ENCODE results near the gene HMGA1.
"Not testable (repeated sequence)": the region's sequence is repeated elsewhere in the genome, so short reads cannot be mapped to it uniquely, and the experiment has no call there.

HMGA1 gene

GRCh38 chr6:34260576-34261267 lies 24.0 kb downstream of the HMGA1 start:
- DNase-seq (ENCODE audit: low spot score): no peak

- not testable (repeated sequence) for DNase-seq (ENCODE audit: low spot score)
Measured at GRCh38 chr6:34263484-34263883, 26.8 kb downstream of the HMGA1 start.

- no peak for DNase-seq (ENCODE audit: low spot score)
Measured at GRCh38 chr6:34267746-34268145, 31.1 kb downstream of the HMGA1 start.

- not testable (repeated sequence) for DNase-seq (ENCODE audit: low spot score)
Measured at GRCh38 chr6:34269132-34269531, 32.5 kb downstream of the HMGA1 start.

GRCh38 chr6:34269658-34270341 lies 33.1 kb downstream of the HMGA1 start:
- not testable (repeated sequence) for DNase-seq (ENCODE audit: low spot score)

GRCh38 chr6:34272013-34272926 lies 35.6 kb downstream of the HMGA1 start:
- DNase-seq (ENCODE audit: low spot score): no peak

- DNase-seq (ENCODE audit: low spot score): no peak
Measured at GRCh38 chr6:34273242-34273805, 36.7 kb downstream of the HMGA1 start.

GRCh38 chr6:34274129-34274528 lies 37.5 kb downstream of the HMGA1 start:
- DNase-seq (ENCODE audit: low spot score): no peak

- DNase-seq (ENCODE audit: low spot score): no peak
Measured at GRCh38 chr6:34275128-34275804, 38.6 kb downstream of the HMGA1 start.

GRCh38 chr6:34276191-34276590 lies 39.5 kb downstream of the HMGA1 start:
- DNase-seq (ENCODE audit: low spot score): no peak

GRCh38 chr6:34276881-34277762 lies 40.4 kb downstream of the HMGA1 start:
- DNase-seq (ENCODE audit: low spot score): no peak

- DNase-seq (ENCODE audit: low spot score): no peak
Measured at GRCh38 chr6:34277763-34278112, 41.1 kb downstream of the HMGA1 start.

- DNase-seq (ENCODE audit: low spot score): no peak
Measured at GRCh38 chr6:34278833-34279232, 42.2 kb downstream of the HMGA1 start.

GRCh38 chr6:34280216-34280615 lies 43.5 kb downstream of the HMGA1 start:
- DNase-seq (ENCODE audit: low spot score): no peak

GRCh38 chr6:34281702-34282334 lies 45.1 kb downstream of the HMGA1 start:
- no peak for DNase-seq (ENCODE audit: low spot score)

- DNase-seq (ENCODE audit: low spot score): peak; percentile 66
Measured at GRCh38 chr6:34284563-34285447, 48.1 kb downstream of the HMGA1 start.

GRCh38 chr6:34285448-34286164 lies 48.9 kb downstream of the HMGA1 start:
- DNase-seq (ENCODE audit: low spot score): peak; percentile 88

GRCh38 chr6:34288581-34288980 lies 51.9 kb downstream of the HMGA1 start:
- no peak for DNase-seq (ENCODE audit: low spot score)

- no peak for DNase-seq (ENCODE audit: low spot score)
Measured at GRCh38 chr6:34289137-34289536, 52.5 kb downstream of the HMGA1 start.
